WTC11 (cell line): ENCODE data around the gene SLC44A3. TPM values are rescaled to one million over a fixed set of nuclear protein-coding genes. Genes with fewer than 3 reads are reported as not detected.

Experiments used
- ATAC-seq: fragments of 200-7000 bp; cut with Tn5 transposase; 2 replicates; pipeline ENCODE4 v1.10.0; 2021; ENCODE audit warnings: mild to moderate bottlenecking, moderate library complexity
- CTCF ChIA-PET: fragments of 300-600 bp; sonication (Branson Sonifier 250); formaldehyde crosslinking; loops from one replicate; lab custom pipeline; 2021; ENCODE audit warnings: antibody characterized with exemption; lab: Charles Lee
- POLR2A ChIA-PET: fragments of 350-600 bp; sonication (Branson Sonifier 250); formaldehyde crosslinking; loops from one replicate; lab custom pipeline; 2021; ENCODE audit warnings: antibody characterized with exemption; lab: Charles Lee
- DNase-seq: peaks from one replicate; pipeline ENCODE4 v3.0.0; 2021; ENCODE audit warnings: low spot score
- H3K27ac Mint-ChIP-seq: 2 replicates; pipeline ENCODE4 v1.8.0; 2021; ENCODE audit warnings: mixed read lengths
- H3K27me3 Mint-ChIP-seq: 2 replicates; pipeline ENCODE4 v1.8.0; 2021; ENCODE audit warnings: low read depth, mild to moderate bottlenecking, moderate library complexity, mixed read lengths
- H3K36me3 Mint-ChIP-seq: 2 replicates; pipeline ENCODE4 v1.8.0; 2021; ENCODE audit warnings: mixed read lengths
- H3K4me1 Mint-ChIP-seq: 2 replicates; pipeline ENCODE4 v1.8.0; 2022; ENCODE audit warnings: mixed read lengths
- H3K4me3 Mint-ChIP-seq: 2 replicates; pipeline ENCODE4 v1.8.0; 2021; ENCODE audit warnings: mild to moderate bottlenecking, moderate library complexity, mixed read lengths
- H3K9me3 Mint-ChIP-seq: 2 replicates; pipeline ENCODE4 v1.8.0; 2021; ENCODE audit warnings: mixed read lengths
- CREB1 ChIP-seq: sonication (generic); formaldehyde crosslinking; IDR thresholded peaks from 2 replicates; pipeline ENCODE4 v1.8.0; 2023; ENCODE audit warnings: mild to moderate bottlenecking, missing genetic modification reagents
- EMX1 ChIP-seq: fragments of 250-450 bp; sonication (Bioruptor Pico); IDR thresholded peaks from 2 replicates; pipeline ENCODE4 v1.8.0; 2021; ENCODE audit warnings: mild to moderate bottlenecking
- FOXK1 ChIP-seq: sonication (generic); formaldehyde crosslinking; IDR thresholded peaks from 2 replicates; pipeline ENCODE4 v1.8.0; 2022; ENCODE audit warnings: mild to moderate bottlenecking, moderate library complexity, missing genetic modification reagents
- FOXP1 ChIP-seq: sonication (generic); formaldehyde crosslinking; IDR thresholded peaks from 2 replicates; pipeline ENCODE4 v1.8.0; 2022; ENCODE audit warnings: missing genetic modification reagents, mild to moderate bottlenecking, moderate library complexity, borderline replicate concordance
- GABPB1 ChIP-seq: sonication (generic); formaldehyde crosslinking; IDR thresholded peaks from 2 replicates; pipeline ENCODE4 v1.8.1; 2023; ENCODE audit warnings: mild to moderate bottlenecking, missing genetic modification reagents
- MYBL2 ChIP-seq: sonication (generic); formaldehyde crosslinking; IDR thresholded peaks from 2 replicates; pipeline ENCODE4 v1.8.1; 2023; ENCODE audit warnings: mild to moderate bottlenecking, moderate library complexity, missing genetic modification reagents
- NFE2L1 ChIP-seq: sonication (generic); formaldehyde crosslinking; IDR thresholded peaks from 2 replicates; pipeline ENCODE4 v1.8.1; 2023; ENCODE audit warnings: missing genetic modification reagents
- TEAD4 ChIP-seq: sonication (generic); formaldehyde crosslinking; IDR thresholded peaks from 2 replicates; pipeline ENCODE4 v1.8.0; 2022; ENCODE audit warnings: mild to moderate bottlenecking, missing genetic modification reagents
- TP53 ChIP-seq: sonication (generic); formaldehyde crosslinking; IDR thresholded peaks from 2 replicates; pipeline ENCODE4 v1.8.1; 2023; ENCODE audit warnings: mild to moderate bottlenecking, missing genetic modification reagents
- ZNF121 ChIP-seq: sonication (generic); formaldehyde crosslinking; IDR thresholded peaks from 2 replicates; pipeline ENCODE4 v1.8.0; 2023; ENCODE audit warnings: missing genetic modification reagents
- ZNF232 ChIP-seq: sonication (generic); formaldehyde crosslinking; IDR thresholded peaks from 2 replicates; pipeline ENCODE4 v1.8.0; 2022; ENCODE audit warnings: mild to moderate bottlenecking, missing genetic modification reagents
- ZNF423 ChIP-seq: fragments of 250-450 bp; sonication (Bioruptor Pico); IDR thresholded peaks from 2 replicates; pipeline ENCODE4 v2.1.2; 2022; ENCODE audit warnings: mild to moderate bottlenecking, moderate library complexity
- total RNA-seq: library from RNA; stranded (reverse); gene quantifications from 3 replicates; pipeline ENCODE4 v1.2.3, GENCODE V29; 2021
- TF ChIP-seq, protein P1 (sequence below): sonication (generic); formaldehyde crosslinking; IDR thresholded peaks from 2 replicates; pipeline ENCODE4 v1.8.1; 2023; ENCODE audit warnings: mild to moderate bottlenecking, missing genetic modification reagents, borderline replicate concordance
- TF ChIP-seq, protein P2 (sequence below): fragments of 250-450 bp; sonication (Bioruptor Pico); IDR thresholded peaks from 2 replicates; pipeline ENCODE4 v1.9.0; 2021; ENCODE audit warnings: mild to moderate bottlenecking
- TF ChIP-seq, protein P3 (sequence below): sonication (generic); formaldehyde crosslinking; IDR thresholded peaks from 2 replicates; pipeline ENCODE4 v1.8.0; 2023; ENCODE audit warnings: mild to moderate bottlenecking, missing genetic modification reagents
- TF ChIP-seq, protein P4 (sequence below): sonication (generic); formaldehyde crosslinking; IDR thresholded peaks from 2 replicates; pipeline ENCODE4 v1.8.0; 2022; ENCODE audit warnings: mild to moderate bottlenecking, missing genetic modification reagents

SLC44A3 gene
- total RNA-seq, 1 experiment from 2014 or later = 4.7 TPM

DNA sequence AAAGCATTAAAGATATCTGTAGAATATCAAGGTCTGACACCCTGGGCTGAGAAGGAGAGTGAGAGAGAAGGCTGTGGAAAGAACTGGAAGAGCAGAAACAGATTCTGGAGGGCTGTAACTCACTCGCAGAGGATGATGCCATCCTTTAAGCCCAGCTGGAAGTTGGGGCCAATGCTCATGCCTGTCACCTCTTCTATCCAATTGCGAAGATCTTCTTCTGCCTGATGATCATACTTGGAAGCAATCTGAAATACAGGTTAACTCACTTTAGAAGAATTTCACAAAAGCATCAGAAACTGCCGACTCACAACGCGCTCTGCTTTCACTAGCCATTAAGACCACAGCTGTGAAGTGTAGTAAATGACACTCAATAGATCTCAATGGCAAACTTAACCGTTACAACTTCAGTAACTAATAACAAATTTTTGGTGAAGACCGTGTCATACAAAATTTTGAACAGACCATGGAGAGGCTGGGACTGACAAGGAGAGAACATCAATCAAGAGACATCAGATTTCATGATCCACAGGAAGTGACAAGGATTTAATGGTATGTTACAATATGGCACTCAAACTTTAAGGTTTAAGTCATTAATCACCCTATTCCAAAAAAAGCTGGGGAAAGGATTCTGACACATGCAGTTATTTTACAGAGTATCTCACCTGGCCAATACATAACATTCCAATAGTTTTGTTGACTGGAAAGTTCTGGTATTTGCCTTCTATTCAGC is 83.3 kb downstream of the SLC44A3 start:
- no peaks in the 10 kb centered on the region for H3K9me3 Mint-ChIP-seq
- ChIA-PET CTCF (interaction anchor here (2.1 kb wide), 1 partner anchor 49 kb away, joined by 7 read pairs; no protein-coding TSS in a partner anchor), POLR2A (interaction anchor here (0.6 kb wide), 1 partner anchor 46 kb away, joined by 3 read pairs; no protein-coding TSS in a partner anchor)
- no peaks in the 10 kb centered on the region for H3K27me3 Mint-ChIP-seq
- peaks cover 58% of the 10 kb centered on the region for H3K36me3 Mint-ChIP-seq
- H3K4me1 Mint-ChIP-seq = peaks cover 27% of the 10 kb centered on the region
- no peak overlapping the region for H3K4me3 Mint-ChIP-seq
- peak overlapping the region; percentile 75 for H3K27ac Mint-ChIP-seq
- no peak for ATAC-seq
- 0 out of 2 replicates have a peak, but pooled peaks have one; percentile 40 for TF ChIP-seq NFE2L1 (CRISPR knock-in tag)
- no peak for TF ChIP-seq TEAD4 (CRISPR knock-in tag)
- DNase-seq = no peak

DNA sequence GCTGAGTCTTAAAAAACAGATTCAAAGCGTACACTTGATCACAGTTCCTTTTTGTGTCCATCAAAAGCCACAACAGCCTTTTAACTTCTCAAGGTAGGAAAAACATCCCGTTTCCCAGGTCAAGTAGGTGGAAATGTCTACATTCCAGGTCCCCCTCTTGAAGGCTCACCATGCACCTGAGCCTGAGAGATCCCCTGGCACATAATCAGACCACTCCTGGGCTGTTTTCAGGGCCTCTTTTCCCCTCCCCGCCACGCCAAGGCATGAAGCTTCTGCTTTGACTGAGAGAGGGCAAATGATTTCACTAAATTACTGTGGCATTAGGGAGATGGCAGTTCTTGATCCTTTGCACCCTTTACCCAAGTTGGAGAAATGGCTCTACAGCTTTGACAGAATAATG is 85.0 kb downstream of the SLC44A3 start:
- no peaks in the 10 kb centered on the region for H3K9me3 Mint-ChIP-seq
- no peak for TF ChIP-seq EMX1 (CRISPR knock-in tag)
- TF ChIP-seq, protein P1, sequence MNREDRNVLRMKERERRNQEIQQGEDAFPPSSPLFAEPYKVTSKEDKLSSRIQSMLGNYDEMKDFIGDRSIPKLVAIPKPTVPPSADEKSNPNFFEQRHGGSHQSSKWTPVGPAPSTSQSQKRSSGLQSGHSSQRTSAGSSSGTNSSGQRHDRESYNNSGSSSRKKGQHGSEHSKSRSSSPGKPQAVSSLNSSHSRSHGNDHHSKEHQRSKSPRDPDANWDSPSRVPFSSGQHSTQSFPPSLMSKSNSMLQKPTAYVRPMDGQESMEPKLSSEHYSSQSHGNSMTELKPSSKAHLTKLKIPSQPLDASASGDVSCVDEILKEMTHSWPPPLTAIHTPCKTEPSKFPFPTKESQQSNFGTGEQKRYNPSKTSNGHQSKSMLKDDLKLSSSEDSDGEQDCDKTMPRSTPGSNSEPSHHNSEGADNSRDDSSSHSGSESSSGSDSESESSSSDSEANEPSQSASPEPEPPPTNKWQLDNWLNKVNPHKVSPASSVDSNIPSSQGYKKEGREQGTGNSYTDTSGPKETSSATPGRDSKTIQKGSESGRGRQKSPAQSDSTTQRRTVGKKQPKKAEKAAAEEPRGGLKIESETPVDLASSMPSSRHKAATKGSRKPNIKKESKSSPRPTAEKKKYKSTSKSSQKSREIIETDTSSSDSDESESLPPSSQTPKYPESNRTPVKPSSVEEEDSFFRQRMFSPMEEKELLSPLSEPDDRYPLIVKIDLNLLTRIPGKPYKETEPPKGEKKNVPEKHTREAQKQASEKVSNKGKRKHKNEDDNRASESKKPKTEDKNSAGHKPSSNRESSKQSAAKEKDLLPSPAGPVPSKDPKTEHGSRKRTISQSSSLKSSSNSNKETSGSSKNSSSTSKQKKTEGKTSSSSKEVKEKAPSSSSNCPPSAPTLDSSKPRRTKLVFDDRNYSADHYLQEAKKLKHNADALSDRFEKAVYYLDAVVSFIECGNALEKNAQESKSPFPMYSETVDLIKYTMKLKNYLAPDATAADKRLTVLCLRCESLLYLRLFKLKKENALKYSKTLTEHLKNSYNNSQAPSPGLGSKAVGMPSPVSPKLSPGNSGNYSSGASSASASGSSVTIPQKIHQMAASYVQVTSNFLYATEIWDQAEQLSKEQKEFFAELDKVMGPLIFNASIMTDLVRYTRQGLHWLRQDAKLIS (CRISPR knock-in tag) = no peak
- no peak overlapping the region for H3K4me3 Mint-ChIP-seq
- H3K4me1 Mint-ChIP-seq = peaks cover 40% of the 10 kb centered on the region
- POLR2A ChIA-PET = no interaction called here
- ATAC-seq (no peak), DNase-seq (no peak)
- no peaks in the 10 kb centered on the region for H3K27me3 Mint-ChIP-seq
- CTCF ChIA-PET = interaction anchor here (1.0 kb wide), 1 partner anchor 51 kb away, joined by 3 read pairs; no protein-coding TSS in a partner anchor
- peaks cover 49% of the 10 kb centered on the region for H3K36me3 Mint-ChIP-seq
- no peak overlapping the region for H3K27ac Mint-ChIP-seq

DNA sequence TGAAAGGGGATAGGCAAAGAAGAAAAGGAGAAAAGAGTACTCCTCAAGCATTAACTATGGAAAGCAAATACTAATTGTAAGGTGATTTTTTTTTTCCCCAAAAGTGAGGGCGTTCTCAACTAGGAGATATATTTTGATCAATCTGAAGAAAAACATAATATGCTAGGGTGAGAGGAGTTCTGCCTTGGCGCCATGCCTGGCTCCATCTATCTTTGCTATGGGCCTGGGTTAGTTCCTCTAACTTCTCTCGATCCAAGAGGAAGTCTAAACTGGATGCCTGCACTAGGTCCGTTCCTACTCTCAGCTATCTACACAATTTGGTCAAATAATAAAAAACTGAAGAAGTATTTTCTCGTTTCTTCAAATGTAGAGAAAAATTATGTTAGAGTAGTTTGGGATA is 86.2 kb downstream of the SLC44A3 start:
- POLR2A ChIA-PET = interaction anchor here (0.8 kb wide), 1 partner anchor 17 kb away, joined by 3 read pairs; no protein-coding TSS in a partner anchor
- peaks cover 52% of the 10 kb centered on the region for H3K4me1 Mint-ChIP-seq
- DNase-seq = no peak
- no peak for ATAC-seq
- no peak overlapping the region for H3K27ac Mint-ChIP-seq
- H3K27me3 Mint-ChIP-seq = no peaks in the 10 kb centered on the region
- H3K36me3 Mint-ChIP-seq = peaks cover 49% of the 10 kb centered on the region
- H3K9me3 Mint-ChIP-seq = no peaks in the 10 kb centered on the region
- CTCF ChIA-PET = no interaction called here
- TF ChIP-seq EMX1 (CRISPR knock-in tag) (no peak), ZNF232 (CRISPR knock-in tag) (no peak), GABPB1 (CRISPR knock-in tag) (no peak)
- no peak overlapping the region for H3K4me3 Mint-ChIP-seq

DNA sequence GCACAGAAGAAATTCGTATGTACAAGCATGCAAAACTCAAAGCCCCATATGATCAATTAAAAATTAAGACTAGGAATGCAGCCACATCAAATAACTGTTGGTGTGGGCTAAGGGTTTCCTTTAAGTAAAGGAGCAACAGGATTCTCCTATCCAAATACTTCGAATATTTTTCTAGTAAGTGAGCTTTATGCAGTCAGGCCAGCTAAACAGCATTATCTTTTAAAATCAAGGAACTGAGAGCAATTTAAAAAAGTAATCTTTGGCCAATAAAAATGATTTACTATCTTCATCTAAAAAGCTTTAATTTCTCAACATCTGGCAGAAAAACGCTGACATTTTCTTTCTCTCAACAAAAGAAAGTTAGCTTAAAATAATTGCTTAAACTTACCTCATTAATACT is 87.0 kb downstream of the SLC44A3 start:
- H3K9me3 Mint-ChIP-seq = no peaks in the 10 kb centered on the region
- H3K4me1 Mint-ChIP-seq = peaks cover 55% of the 10 kb centered on the region

More for the DNA sequence above, 87.0 kb downstream of the SLC44A3 start:
- ATAC-seq (no peak), DNase-seq (no peak)
- Mint-ChIP-seq H3K36me3 (peaks cover 41% of the 10 kb centered on the region), H3K27ac (peak overlapping the region; percentile 55), H3K4me3 (no peak overlapping the region), H3K27me3 (no peaks in the 10 kb centered on the region)
- CTCF ChIA-PET = interaction anchor here (1.9 kb wide), 1 partner anchor 53 kb away, joined by 13 read pairs; no protein-coding TSS in a partner anchor
- POLR2A ChIA-PET = interaction anchor here (1.1 kb wide), 1 partner anchor 20 kb away, joined by 4 read pairs; no protein-coding TSS in a partner anchor
- TF ChIP-seq, protein P2, sequence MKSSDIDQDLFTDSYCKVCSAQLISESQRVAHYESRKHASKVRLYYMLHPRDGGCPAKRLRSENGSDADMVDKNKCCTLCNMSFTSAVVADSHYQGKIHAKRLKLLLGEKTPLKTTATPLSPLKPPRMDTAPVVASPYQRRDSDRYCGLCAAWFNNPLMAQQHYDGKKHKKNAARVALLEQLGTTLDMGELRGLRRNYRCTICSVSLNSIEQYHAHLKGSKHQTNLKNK (CRISPR knock-in tag) = no peak
- TF ChIP-seq MYBL2 (CRISPR knock-in tag) (no peak), FOXP1 (CRISPR knock-in tag) (no peak), CREB1 (CRISPR knock-in tag) (no peak), TP53 (CRISPR knock-in tag) (no peak), ZNF423 (CRISPR knock-in tag) (no peak), FOXK1 (no peak), ZNF121 (no peak)
- TF ChIP-seq, protein P3, sequence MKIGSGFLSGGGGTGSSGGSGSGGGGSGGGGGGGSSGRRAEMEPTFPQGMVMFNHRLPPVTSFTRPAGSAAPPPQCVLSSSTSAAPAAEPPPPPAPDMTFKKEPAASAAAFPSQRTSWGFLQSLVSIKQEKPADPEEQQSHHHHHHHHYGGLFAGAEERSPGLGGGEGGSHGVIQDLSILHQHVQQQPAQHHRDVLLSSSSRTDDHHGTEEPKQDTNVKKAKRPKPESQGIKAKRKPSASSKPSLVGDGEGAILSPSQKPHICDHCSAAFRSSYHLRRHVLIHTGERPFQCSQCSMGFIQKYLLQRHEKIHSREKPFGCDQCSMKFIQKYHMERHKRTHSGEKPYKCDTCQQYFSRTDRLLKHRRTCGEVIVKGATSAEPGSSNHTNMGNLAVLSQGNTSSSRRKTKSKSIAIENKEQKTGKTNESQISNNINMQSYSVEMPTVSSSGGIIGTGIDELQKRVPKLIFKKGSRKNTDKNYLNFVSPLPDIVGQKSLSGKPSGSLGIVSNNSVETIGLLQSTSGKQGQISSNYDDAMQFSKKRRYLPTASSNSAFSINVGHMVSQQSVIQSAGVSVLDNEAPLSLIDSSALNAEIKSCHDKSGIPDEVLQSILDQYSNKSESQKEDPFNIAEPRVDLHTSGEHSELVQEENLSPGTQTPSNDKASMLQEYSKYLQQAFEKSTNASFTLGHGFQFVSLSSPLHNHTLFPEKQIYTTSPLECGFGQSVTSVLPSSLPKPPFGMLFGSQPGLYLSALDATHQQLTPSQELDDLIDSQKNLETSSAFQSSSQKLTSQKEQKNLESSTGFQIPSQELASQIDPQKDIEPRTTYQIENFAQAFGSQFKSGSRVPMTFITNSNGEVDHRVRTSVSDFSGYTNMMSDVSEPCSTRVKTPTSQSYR = no peak
- TF ChIP-seq, protein P4, sequence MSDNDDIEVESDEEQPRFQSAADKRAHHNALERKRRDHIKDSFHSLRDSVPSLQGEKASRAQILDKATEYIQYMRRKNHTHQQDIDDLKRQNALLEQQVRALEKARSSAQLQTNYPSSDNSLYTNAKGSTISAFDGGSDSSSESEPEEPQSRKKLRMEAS (CRISPR knock-in tag) = no peak
